ENCODE results near the gene PRKCH.
A peak's percentile ranks its signal among the peaks of the same experiment; 100 is the strongest.

Gene PRKCH

GRCh38 chr14:61501714-61502458 lies 180.5 kb downstream of the PRKCH start:
- TF ChIP-seq, protein P1, sequence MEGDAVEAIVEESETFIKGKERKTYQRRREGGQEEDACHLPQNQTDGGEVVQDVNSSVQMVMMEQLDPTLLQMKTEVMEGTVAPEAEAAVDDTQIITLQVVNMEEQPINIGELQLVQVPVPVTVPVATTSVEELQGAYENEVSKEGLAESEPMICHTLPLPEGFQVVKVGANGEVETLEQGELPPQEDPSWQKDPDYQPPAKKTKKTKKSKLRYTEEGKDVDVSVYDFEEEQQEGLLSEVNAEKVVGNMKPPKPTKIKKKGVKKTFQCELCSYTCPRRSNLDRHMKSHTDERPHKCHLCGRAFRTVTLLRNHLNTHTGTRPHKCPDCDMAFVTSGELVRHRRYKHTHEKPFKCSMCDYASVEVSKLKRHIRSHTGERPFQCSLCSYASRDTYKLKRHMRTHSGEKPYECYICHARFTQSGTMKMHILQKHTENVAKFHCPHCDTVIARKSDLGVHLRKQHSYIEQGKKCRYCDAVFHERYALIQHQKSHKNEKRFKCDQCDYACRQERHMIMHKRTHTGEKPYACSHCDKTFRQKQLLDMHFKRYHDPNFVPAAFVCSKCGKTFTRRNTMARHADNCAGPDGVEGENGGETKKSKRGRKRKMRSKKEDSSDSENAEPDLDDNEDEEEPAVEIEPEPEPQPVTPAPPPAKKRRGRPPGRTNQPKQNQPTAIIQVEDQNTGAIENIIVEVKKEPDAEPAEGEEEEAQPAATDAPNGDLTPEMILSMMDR (IDR thresholded peaks at IDR 0.05; ENCODE audit: low read depth, low read length) = no peak
- TF ChIP-seq EZH2phosphoT487 (IDR thresholded peaks at IDR 0.05; ENCODE audit: low read depth) = no peak
- no peak overlapping the region for H2AFZ ChIP-seq (ENCODE audit: low read depth, low read length)
- 0 out of 2 replicates have a peak, but pooled peaks cover 3% of the 10 kb centered on the region for H3K27me3 ChIP-seq (ENCODE audit: low read depth, low read length)
- H3K36me3 ChIP-seq (replicated peaks; ENCODE audit: low read depth, low read length) = no peaks in the 10 kb centered on the region
- H3K4me1 ChIP-seq (ENCODE audit: low read length) = peaks cover 59% of the 10 kb centered on the region
- peaks cover 7% of the 10 kb centered on the region; the same call in 1 of the 2 replicates for H3K9me3 ChIP-seq (ENCODE audit: insufficient read depth, low read length)
- no peaks in the 10 kb centered on the region for H4K20me1 ChIP-seq (ENCODE audit: insufficient read depth, low read length)
- H3K4me3 ChIP-seq (ENCODE audit: low read length) = peak overlapping the region; percentile 66
- peak overlapping the region; percentile 58 for H3K9ac ChIP-seq (ENCODE audit: low read length)
- no peaks in the 10 kb centered on the region for H3K79me2 ChIP-seq (ENCODE audit: low read length)
- peak overlapping the region; percentile 88 for H3K4me2 ChIP-seq (ENCODE audit: low read length)
- H3K27ac ChIP-seq (ENCODE audit: low read length) = peak overlapping the region; percentile 85

DNA sequence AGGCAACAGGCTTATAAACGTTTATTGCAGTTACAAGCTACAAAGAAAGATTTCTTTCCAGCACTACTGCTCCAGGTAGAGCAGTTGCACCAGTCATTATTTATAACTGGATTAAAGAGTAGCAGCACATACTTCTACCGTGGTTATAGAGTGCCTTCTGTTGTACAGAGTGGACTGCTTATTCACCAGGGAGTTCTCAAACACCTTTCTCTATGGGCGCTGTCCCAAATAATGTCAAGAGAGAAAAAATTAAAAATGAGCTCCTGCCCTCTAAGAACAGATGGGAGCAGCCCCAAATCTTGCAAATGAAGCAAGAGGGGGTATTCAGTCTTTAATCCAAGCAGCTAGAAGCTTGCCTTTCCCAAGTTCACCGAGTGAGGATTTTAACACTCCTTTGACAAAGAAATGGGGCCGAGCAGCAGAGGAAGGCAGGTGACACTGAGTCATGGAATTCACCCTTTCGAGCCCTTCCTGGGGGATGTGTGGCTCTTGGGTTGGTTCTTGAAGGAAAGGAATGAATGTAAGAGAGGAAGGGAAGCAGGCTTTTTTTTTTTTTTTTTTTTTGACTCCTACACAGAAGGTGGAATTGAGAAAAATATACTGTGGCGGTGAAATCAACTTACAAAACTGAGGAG lies 181.2 kb downstream of the PRKCH start:
- 0 out of 2 replicates have a peak, but pooled peaks cover 3% of the 10 kb centered on the region for H3K27me3 ChIP-seq (ENCODE audit: low read depth, low read length)
- no peaks in the 10 kb centered on the region for H4K20me1 ChIP-seq (ENCODE audit: insufficient read depth, low read length)
- H3K4me1 ChIP-seq (ENCODE audit: low read length) = peaks cover 59% of the 10 kb centered on the region
- H3K79me2 ChIP-seq (ENCODE audit: low read length) = no peaks in the 10 kb centered on the region
- H3K9me3 ChIP-seq (ENCODE audit: insufficient read depth, low read length) = peaks cover 7% of the 10 kb centered on the region; the same call in 1 of the 2 replicates
- no peaks in the 10 kb centered on the region for H3K36me3 ChIP-seq (replicated peaks; ENCODE audit: low read depth, low read length)
- peak overlapping the region; percentile 58 for H3K9ac ChIP-seq (ENCODE audit: low read length)
- H2AFZ ChIP-seq (ENCODE audit: low read depth, low read length) = peak overlapping the region; percentile 79
- peak overlapping the region; percentile 85 for H3K27ac ChIP-seq (ENCODE audit: low read length)
- peak overlapping the region; percentile 88 for H3K4me2 ChIP-seq (ENCODE audit: low read length)
- peak overlapping the region; percentile 66 for H3K4me3 ChIP-seq (ENCODE audit: low read length)
- TF ChIP-seq EZH2phosphoT487 (IDR thresholded peaks at IDR 0.05; ENCODE audit: low read depth) = no peak

DNA sequence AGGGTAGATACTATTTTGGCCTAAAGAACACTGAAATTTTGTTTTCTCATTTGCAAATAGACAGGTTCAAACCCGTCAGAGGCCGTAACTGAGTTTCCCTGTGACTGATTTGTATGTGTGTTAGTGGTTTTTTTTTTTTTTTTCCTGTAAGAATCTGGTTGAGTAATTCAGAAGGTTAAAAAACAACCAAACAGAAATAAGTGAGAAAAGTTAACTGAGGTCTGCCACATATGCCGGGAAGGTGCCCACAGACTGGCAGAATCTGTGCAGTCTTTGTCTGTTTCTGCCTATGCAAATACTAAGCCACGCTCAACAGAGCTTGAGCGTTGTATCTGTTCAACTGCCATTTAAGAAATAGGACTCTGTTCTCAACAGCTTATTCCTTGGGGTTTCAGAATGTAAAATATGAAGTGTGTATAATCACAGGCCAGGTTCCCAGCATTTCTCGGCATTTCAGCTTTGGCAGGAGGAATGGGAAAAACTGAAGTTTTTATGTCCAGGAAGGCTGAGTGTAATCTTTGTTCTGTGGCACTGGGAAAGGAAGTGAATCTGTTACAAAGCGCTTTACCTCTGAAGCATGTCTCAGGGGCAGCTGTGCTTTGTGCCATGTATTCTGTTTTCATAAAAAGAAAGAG lies 181.9 kb downstream of the PRKCH start:
- H3K4me2 ChIP-seq (ENCODE audit: low read length) = peak overlapping the region; percentile 88
- peak overlapping the region; percentile 85 for H3K27ac ChIP-seq (ENCODE audit: low read length)
- no peaks in the 10 kb centered on the region for H4K20me1 ChIP-seq (ENCODE audit: insufficient read depth, low read length)
- peak overlapping the region; percentile 66 for H3K4me3 ChIP-seq (ENCODE audit: low read length)
- H3K36me3 ChIP-seq (replicated peaks; ENCODE audit: low read depth, low read length) = no peaks in the 10 kb centered on the region
- peaks cover 7% of the 10 kb centered on the region; the same call in 1 of the 2 replicates for H3K9me3 ChIP-seq (ENCODE audit: insufficient read depth, low read length)
- H3K4me1 ChIP-seq (ENCODE audit: low read length) = peaks cover 59% of the 10 kb centered on the region
- H3K79me2 ChIP-seq (ENCODE audit: low read length) = no peaks in the 10 kb centered on the region
- H2AFZ ChIP-seq (ENCODE audit: low read depth, low read length) = peak overlapping the region; percentile 79
- peak overlapping the region; percentile 58 for H3K9ac ChIP-seq (ENCODE audit: low read length)
- TF ChIP-seq, protein P1 (IDR thresholded peaks at IDR 0.05; ENCODE audit: low read depth, low read length) = no peak
- no peak for TF ChIP-seq EZH2phosphoT487 (IDR thresholded peaks at IDR 0.05; ENCODE audit: low read depth)
- H3K27me3 ChIP-seq (ENCODE audit: low read depth, low read length) = 0 out of 2 replicates have a peak, but pooled peaks cover 3% of the 10 kb centered on the region

DNA sequence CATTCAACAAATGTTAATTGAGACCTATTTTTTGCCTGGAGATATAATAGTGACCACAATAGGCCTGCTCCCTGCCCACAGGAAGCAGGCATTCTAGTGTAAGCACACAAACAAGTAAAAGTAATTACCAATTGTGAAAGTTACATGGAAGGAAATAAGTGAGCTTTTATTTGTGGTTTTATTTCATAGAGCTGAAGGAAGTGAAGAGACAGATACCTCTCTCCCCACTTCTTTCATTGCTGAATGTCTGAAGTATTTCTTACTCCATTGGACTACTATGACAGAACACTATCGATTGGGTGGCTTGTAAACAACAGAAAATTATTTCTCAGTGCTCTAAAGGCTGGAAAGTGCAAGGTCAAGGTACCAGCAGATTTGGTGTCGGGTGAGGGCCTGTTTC lies 183.5 kb downstream of the PRKCH start:
- Histone ChIP-seq H3K79me2 (ENCODE audit: low read length) (no peaks in the 10 kb centered on the region), H3K36me3 (replicated peaks; ENCODE audit: low read depth, low read length) (no peaks in the 10 kb centered on the region), H3K27ac (ENCODE audit: low read length) (no peak overlapping the region), H3K27me3 (ENCODE audit: low read depth, low read length) (0 out of 2 replicates have a peak, but pooled peaks cover 3% of the 10 kb centered on the region), H3K9me3 (ENCODE audit: insufficient read depth, low read length) (peaks cover 7% of the 10 kb centered on the region; the same call in 1 of the 2 replicates), H3K4me1 (ENCODE audit: low read length) (peaks cover 46% of the 10 kb centered on the region), H3K4me3 (ENCODE audit: low read length) (no peak overlapping the region), H2AFZ (ENCODE audit: low read depth, low read length) (no peak overlapping the region), H3K9ac (ENCODE audit: low read length) (no peak overlapping the region), H4K20me1 (ENCODE audit: insufficient read depth, low read length) (no peaks in the 10 kb centered on the region), H3K4me2 (ENCODE audit: low read length) (no peak overlapping the region)
- TF ChIP-seq, protein P1 (IDR thresholded peaks at IDR 0.05; ENCODE audit: low read depth, low read length) = no peak
- TF ChIP-seq EZH2phosphoT487 (IDR thresholded peaks at IDR 0.05; ENCODE audit: low read depth) = no peak
